Posterior cingulate gyrus (tissue), 11 donors: ENCODE measurements around the gene NYAP1.

Experiments
- DNase-seq, 10 donors: peaks; one replicate each; pipeline versions ENCODE4 v3.0.0 to v3.0.0-alpha.2; 2020 to 2021; ENCODE audit warnings: mixed read lengths in 3 of 10
- intact Hi-C: fragments of 100-400 bp; cut with DNase I; formaldehyde crosslinking; loops from one replicate; pipeline ENCODE4 v1.15.1; 2023

The NYAP1 gene

GRCh38 chr7:100456562-100456961 lies 27.2 kb upstream of the NYAP1 start:
- DNase-seq = no peak
- intact Hi-C loops = no loop called here

GRCh38 chr7:100457033-100457432 lies 26.7 kb upstream of the NYAP1 start:
- no peak for DNase-seq
- intact Hi-C loops = no loop called here

GRCh38 chr7:100464210-100464660 lies 19.5 kb upstream of the NYAP1 start, which contains the start of gene SPACDR:
Gene SPACDR, minus strand, starts transcription at chr7:100464260. Its CDS starts 235 bp downstream, at chr7:100464025.
- DNase-seq = no peak
- intact Hi-C loops = no loop called here

- intact Hi-C loops = loop anchor here (5.0 kb wide), 2 partner anchors 228 to 263 kb away; partner anchors contain the start of gene GIGYF1
- no peak for DNase-seq
Measured at GRCh38 chr7:100464791-100465190, 18.9 kb upstream of the NYAP1 start.

GRCh38 chr7:100465299-100465698 lies 18.4 kb upstream of the NYAP1 start:
- no peak for DNase-seq
- intact Hi-C loops = loop anchor here (5.0 kb wide), 2 partner anchors 227 to 262 kb away; partner anchors contain the start of gene GIGYF1

- intact Hi-C loops = loop anchor here (5.0 kb wide), 2 partner anchors 226 to 261 kb away; partner anchors contain the start of gene GIGYF1
- DNase-seq = peak; percentile 77 to 99 (median 86)
Measured at GRCh38 chr7:100465702-100466311, 17.9 kb upstream of the NYAP1 start.

- no peak for DNase-seq
- intact Hi-C loops = loop anchor here (5.0 kb wide), 2 partner anchors 225 to 260 kb away; partner anchors contain the start of gene GIGYF1
Measured at GRCh38 chr7:100466653-100467605, 16.8 kb upstream of the NYAP1 start.

- DNase-seq = peak; percentile 87 to 99 (median 94)
Measured at GRCh38 chr7:100467638-100468373, 15.9 kb upstream of the NYAP1 start.

GRCh38 chr7:100469227-100470044 lies 14.3 kb upstream of the NYAP1 start:
- peak; percentile 79 to 98 (median 94) for DNase-seq
- intact Hi-C loops = loop anchor here (1.0 to 10.0 kb wide), 5 partner anchors 10 to 258 kb away; partner anchors contain the start of genes GIGYF1, GNB2 and TSC22D4

More at GRCh38 chr7:100467638-100468373, 15.9 kb upstream of the NYAP1 start:
- intact Hi-C loops = loop anchor here (5.0 kb wide), 2 partner anchors 224 to 259 kb away; partner anchors contain the start of gene GIGYF1

- no peak for DNase-seq
- intact Hi-C loops = loop anchor here (10.0 kb wide), 1 partner anchor 204 kb away; the partner anchor contains the start of gene GNB2
Measured at GRCh38 chr7:100471021-100471420, 12.7 kb upstream of the NYAP1 start.

GRCh38 chr7:100472121-100472851 lies 11.4 kb upstream of the NYAP1 start:
- intact Hi-C loops = loop anchor here (10.0 kb wide), 1 partner anchor 203 kb away; the partner anchor contains the start of gene GNB2
- no peak for DNase-seq

- intact Hi-C loops = loop anchor here (10.0 kb wide), 1 partner anchor 202 kb away; the partner anchor contains the start of gene GNB2
Measured at GRCh38 chr7:100472854-100473499, 10.8 kb upstream of the NYAP1 start.

GRCh38 chr7:100475549-100475948 lies 8.2 kb upstream of the NYAP1 start:
- no peak for DNase-seq
- intact Hi-C loops = loop anchor here (10.0 kb wide), 1 partner anchor 199 kb away; the partner anchor contains the start of gene GNB2

More at GRCh38 chr7:100472854-100473499, 10.8 kb upstream of the NYAP1 start:
- DNase-seq = no peak

- DNase-seq = no peak
- intact Hi-C loops = loop anchor here (10.0 kb wide), 1 partner anchor 199 kb away; the partner anchor contains the start of gene GNB2
Measured at GRCh38 chr7:100476101-100476780, 7.5 kb upstream of the NYAP1 start.

- no peak for DNase-seq
- intact Hi-C loops = loop anchor here (10.0 kb wide), 1 partner anchor 198 kb away; the partner anchor contains the start of gene GNB2
Measured at GRCh38 chr7:100476903-100477870, 6.5 kb upstream of the NYAP1 start.

- DNase-seq = no peak
- intact Hi-C loops = loop anchor here (10.0 kb wide), 1 partner anchor 197 kb away; the partner anchor contains the start of gene GNB2
Measured at GRCh38 chr7:100477871-100478267, 5.9 kb upstream of the NYAP1 start.
